Parathyroid adenoma (tissue), 2 donors: ENCODE data around the gene FAM171A2.

Source experiments
- H2AFZ ChIP-seq: fragments of 300-600 bp; sonication (generic); one replicate; pipeline ENCODE4 v1.7.0; 2017; ENCODE audit warnings: antibody characterized with exemption, mild to moderate bottlenecking
- H3K27ac ChIP-seq: fragments of 300-600 bp; sonication (generic); one replicate; pipeline ENCODE4 v1.7.0; 2017
- H3K27me3 ChIP-seq: fragments of 300-600 bp; sonication (generic); one replicate; pipeline ENCODE4 v1.7.0; 2017; ENCODE audit warnings: low read length; ENCODE audit not compliant: control insufficient read depth, insufficient read depth
- H3K36me3 ChIP-seq: fragments of 300-600 bp; sonication (generic); one replicate; pipeline ENCODE4 v1.7.0; 2017; ENCODE audit warnings: low read length; ENCODE audit not compliant: control insufficient read depth, insufficient read depth
- H3K4me1 ChIP-seq: fragments of 300-600 bp; sonication (generic); one replicate; pipeline ENCODE4 v1.7.0; 2017; ENCODE audit warnings: control low read depth
- H3K4me2 ChIP-seq: fragments of 300-600 bp; sonication (generic); one replicate; pipeline ENCODE4 v1.7.0; 2017; ENCODE audit warnings: low read length
- H3K4me3 ChIP-seq: fragments of 300-600 bp; sonication (generic); one replicate; pipeline ENCODE4 v1.7.0; 2017; ENCODE audit warnings: low read depth, low read length
- H3K79me2 ChIP-seq: fragments of 300-600 bp; sonication (generic); one replicate; pipeline ENCODE4 v1.7.0; 2017; ENCODE audit warnings: control low read depth
- H3K9ac ChIP-seq: fragments of 300-600 bp; sonication (generic); one replicate; pipeline ENCODE4 v1.7.0; 2017; ENCODE audit warnings: mild to moderate bottlenecking
- H3K9me3 ChIP-seq: fragments of 300-600 bp; sonication (generic); one replicate; pipeline ENCODE4 v1.7.0; 2017; ENCODE audit warnings: low read length; ENCODE audit not compliant: control insufficient read depth
- CTCF ChIP-seq: fragments of 300-600 bp; sonication (generic); IDR thresholded peaks from one replicate; pipeline ENCODE4 v1.7.0; 2017; ENCODE audit warnings: antibody characterized with exemption, mild to moderate bottlenecking
- donor health status: primary hyperparathyroidism.

Gene FAM171A2

GRCh38 chr17:44387804-44388203 is 24.2 kb upstream of the FAM171A2 start:
- no peak for TF ChIP-seq CTCF

GRCh38 chr17:44386182-44386525 is 22.5 kb upstream of the FAM171A2 start:
- no peak for TF ChIP-seq CTCF
- no peak overlapping the region for H3K9ac ChIP-seq

More at GRCh38 chr17:44387804-44388203, 24.2 kb upstream of the FAM171A2 start:
- no peak overlapping the region for H3K27ac ChIP-seq
- H3K79me2 ChIP-seq = no peaks in the 10 kb centered on the region
- H3K9ac ChIP-seq = no peak overlapping the region
- H3K4me2 ChIP-seq = no peak overlapping the region
- no peaks in the 10 kb centered on the region for H3K36me3 ChIP-seq
- H3K4me1 ChIP-seq = no peaks in the 10 kb centered on the region
- no peak overlapping the region for H2AFZ ChIP-seq
- H3K27me3 ChIP-seq = no peaks in the 10 kb centered on the region
- no peaks in the 10 kb centered on the region for H3K9me3 ChIP-seq
- H3K4me3 ChIP-seq = no peak overlapping the region

GRCh38 chr17:44385287-44386181 is 21.9 kb upstream of the FAM171A2 start:
- Histone ChIP-seq H3K4me3 (peak overlapping the region; percentile 64), H3K79me2 (no peaks in the 10 kb centered on the region), H3K9me3 (no peaks in the 10 kb centered on the region), H3K9ac (peak overlapping the region; percentile 43), H3K27me3 (no peaks in the 10 kb centered on the region), H3K4me2 (peak overlapping the region; percentile 98), H3K4me1 (no peaks in the 10 kb centered on the region), H2AFZ (peak overlapping the region; percentile 92), H3K36me3 (no peaks in the 10 kb centered on the region), H3K27ac (peak overlapping the region; percentile 39)
- TF ChIP-seq CTCF = peak; percentile 30

More at GRCh38 chr17:44386182-44386525, 22.5 kb upstream of the FAM171A2 start:
- H3K9me3 ChIP-seq = no peaks in the 10 kb centered on the region
- H3K4me1 ChIP-seq = no peaks in the 10 kb centered on the region
- no peaks in the 10 kb centered on the region for H3K36me3 ChIP-seq
- H3K4me2 ChIP-seq = peak overlapping the region; percentile 98
- peak overlapping the region; percentile 64 for H3K4me3 ChIP-seq
- no peak overlapping the region for H3K27ac ChIP-seq
- no peaks in the 10 kb centered on the region for H3K27me3 ChIP-seq
- peak overlapping the region; percentile 92 for H2AFZ ChIP-seq
- H3K79me2 ChIP-seq = no peaks in the 10 kb centered on the region

GRCh38 chr17:44384823-44385286 is 21.2 kb upstream of the FAM171A2 start:
- Histone ChIP-seq H3K9me3 (no peaks in the 10 kb centered on the region), H3K4me3 (peak overlapping the region; percentile 64), H3K27ac (peak overlapping the region; percentile 25), H3K79me2 (no peaks in the 10 kb centered on the region), H3K9ac (no peak overlapping the region), H3K36me3 (no peaks in the 10 kb centered on the region), H3K4me1 (no peaks in the 10 kb centered on the region), H3K4me2 (peak overlapping the region; percentile 98), H3K27me3 (no peaks in the 10 kb centered on the region), H2AFZ (peak overlapping the region; percentile 92)
- TF ChIP-seq CTCF = no peak
